HL-60 (cell line): Measurements from ENCODE around the gene SMARCE1.

ENCODE experiments used
- DNase-seq, 2 experiments: peaks; one replicate each; pipeline ENCODE4 v3.0.0-alpha.2; 2010 to 2020; ENCODE audit warnings: low read depth in 1 of 2, low spot score in 1 of 2
- H3K27ac ChIP-seq: fragments of 250-450 bp; sonication (Bioruptor Pico); replicated peaks from 2 replicates; pipeline ENCODE4 v1.5.1; 2020; ENCODE audit warnings: mild to moderate bottlenecking, moderate library complexity
- H3K27me3 ChIP-seq: fragments of 250-450 bp; sonication (Bioruptor Pico); 2 replicates; pipeline ENCODE4 v1.5.1; 2021; ENCODE audit warnings: mild to moderate bottlenecking, moderate library complexity; ENCODE audit not compliant: insufficient read depth, poor library complexity, severe bottlenecking
- H3K4me3 ChIP-seq: replicated peaks from 2 replicates; pipeline ENCODE4 v1.5.1; 2011; ENCODE audit warnings: mild to moderate bottlenecking, control low read depth, low read length; ENCODE audit not compliant: insufficient read depth
- GABPA ChIP-seq: IDR thresholded peaks from 2 replicates; pipeline ENCODE4 v1.6.1; 2012; ENCODE audit warnings: low read depth
- POLR2AphosphoS5 ChIP-seq: IDR thresholded peaks from 2 replicates; pipeline ENCODE4 v1.6.1; 2012; ENCODE audit warnings: low read depth
- SPI1 ChIP-seq: IDR thresholded peaks from 2 replicates; pipeline ENCODE4 v1.6.1; 2012; ENCODE audit warnings: low read depth, mild to moderate bottlenecking, borderline replicate concordance
- TF ChIP-seq, protein P1 (sequence below): IDR thresholded peaks from one replicate; pipeline ENCODE4 v1.5.1; 2011; ENCODE audit warnings: low read length, control low read depth, inconsistent platforms; ENCODE audit not compliant: insufficient read depth
- TF ChIP-seq, protein P2 (sequence below): IDR thresholded peaks from 2 replicates; pipeline ENCODE4 v1.6.1; 2012; ENCODE audit warnings: low read depth; ENCODE audit not compliant: insufficient replicate concordance

The SMARCE1 gene

DNA sequence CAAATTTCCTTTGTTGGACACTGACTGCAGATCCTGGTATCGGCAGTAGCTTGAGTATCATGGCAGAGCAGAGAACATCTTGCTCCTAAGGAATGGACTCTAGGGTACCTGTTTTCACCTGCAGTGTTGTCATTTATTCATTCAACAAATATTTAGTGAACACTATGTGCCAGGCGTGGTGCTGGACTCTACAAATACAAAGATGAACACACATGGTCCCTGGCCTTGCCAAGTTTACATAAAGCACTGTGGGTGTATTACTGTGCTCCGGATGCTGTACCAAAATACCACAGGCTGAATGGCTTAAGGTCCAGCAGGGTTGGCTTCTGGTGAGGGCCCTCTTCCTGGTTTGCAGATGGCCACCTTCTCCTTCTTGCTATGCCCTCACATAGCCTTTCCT lies 68.1 kb downstream of the SMARCE1 start:
- Histone ChIP-seq H3K27me3 (no peaks in the 10 kb centered on the region), H3K27ac (no peak overlapping the region), H3K4me3 (no peak overlapping the region)
- DNase-seq, result no peak
- TF ChIP-seq POLR2AphosphoS5 (no peak), GABPA (no peak), SPI1 (no peak)
- TF ChIP-seq, protein P1, sequence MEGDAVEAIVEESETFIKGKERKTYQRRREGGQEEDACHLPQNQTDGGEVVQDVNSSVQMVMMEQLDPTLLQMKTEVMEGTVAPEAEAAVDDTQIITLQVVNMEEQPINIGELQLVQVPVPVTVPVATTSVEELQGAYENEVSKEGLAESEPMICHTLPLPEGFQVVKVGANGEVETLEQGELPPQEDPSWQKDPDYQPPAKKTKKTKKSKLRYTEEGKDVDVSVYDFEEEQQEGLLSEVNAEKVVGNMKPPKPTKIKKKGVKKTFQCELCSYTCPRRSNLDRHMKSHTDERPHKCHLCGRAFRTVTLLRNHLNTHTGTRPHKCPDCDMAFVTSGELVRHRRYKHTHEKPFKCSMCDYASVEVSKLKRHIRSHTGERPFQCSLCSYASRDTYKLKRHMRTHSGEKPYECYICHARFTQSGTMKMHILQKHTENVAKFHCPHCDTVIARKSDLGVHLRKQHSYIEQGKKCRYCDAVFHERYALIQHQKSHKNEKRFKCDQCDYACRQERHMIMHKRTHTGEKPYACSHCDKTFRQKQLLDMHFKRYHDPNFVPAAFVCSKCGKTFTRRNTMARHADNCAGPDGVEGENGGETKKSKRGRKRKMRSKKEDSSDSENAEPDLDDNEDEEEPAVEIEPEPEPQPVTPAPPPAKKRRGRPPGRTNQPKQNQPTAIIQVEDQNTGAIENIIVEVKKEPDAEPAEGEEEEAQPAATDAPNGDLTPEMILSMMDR, result no peak
- TF ChIP-seq, protein P2, sequence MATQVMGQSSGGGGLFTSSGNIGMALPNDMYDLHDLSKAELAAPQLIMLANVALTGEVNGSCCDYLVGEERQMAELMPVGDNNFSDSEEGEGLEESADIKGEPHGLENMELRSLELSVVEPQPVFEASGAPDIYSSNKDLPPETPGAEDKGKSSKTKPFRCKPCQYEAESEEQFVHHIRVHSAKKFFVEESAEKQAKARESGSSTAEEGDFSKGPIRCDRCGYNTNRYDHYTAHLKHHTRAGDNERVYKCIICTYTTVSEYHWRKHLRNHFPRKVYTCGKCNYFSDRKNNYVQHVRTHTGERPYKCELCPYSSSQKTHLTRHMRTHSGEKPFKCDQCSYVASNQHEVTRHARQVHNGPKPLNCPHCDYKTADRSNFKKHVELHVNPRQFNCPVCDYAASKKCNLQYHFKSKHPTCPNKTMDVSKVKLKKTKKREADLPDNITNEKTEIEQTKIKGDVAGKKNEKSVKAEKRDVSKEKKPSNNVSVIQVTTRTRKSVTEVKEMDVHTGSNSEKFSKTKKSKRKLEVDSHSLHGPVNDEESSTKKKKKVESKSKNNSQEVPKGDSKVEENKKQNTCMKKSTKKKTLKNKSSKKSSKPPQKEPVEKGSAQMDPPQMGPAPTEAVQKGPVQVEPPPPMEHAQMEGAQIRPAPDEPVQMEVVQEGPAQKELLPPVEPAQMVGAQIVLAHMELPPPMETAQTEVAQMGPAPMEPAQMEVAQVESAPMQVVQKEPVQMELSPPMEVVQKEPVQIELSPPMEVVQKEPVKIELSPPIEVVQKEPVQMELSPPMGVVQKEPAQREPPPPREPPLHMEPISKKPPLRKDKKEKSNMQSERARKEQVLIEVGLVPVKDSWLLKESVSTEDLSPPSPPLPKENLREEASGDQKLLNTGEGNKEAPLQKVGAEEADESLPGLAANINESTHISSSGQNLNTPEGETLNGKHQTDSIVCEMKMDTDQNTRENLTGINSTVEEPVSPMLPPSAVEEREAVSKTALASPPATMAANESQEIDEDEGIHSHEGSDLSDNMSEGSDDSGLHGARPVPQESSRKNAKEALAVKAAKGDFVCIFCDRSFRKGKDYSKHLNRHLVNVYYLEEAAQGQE, result no peak

DNA sequence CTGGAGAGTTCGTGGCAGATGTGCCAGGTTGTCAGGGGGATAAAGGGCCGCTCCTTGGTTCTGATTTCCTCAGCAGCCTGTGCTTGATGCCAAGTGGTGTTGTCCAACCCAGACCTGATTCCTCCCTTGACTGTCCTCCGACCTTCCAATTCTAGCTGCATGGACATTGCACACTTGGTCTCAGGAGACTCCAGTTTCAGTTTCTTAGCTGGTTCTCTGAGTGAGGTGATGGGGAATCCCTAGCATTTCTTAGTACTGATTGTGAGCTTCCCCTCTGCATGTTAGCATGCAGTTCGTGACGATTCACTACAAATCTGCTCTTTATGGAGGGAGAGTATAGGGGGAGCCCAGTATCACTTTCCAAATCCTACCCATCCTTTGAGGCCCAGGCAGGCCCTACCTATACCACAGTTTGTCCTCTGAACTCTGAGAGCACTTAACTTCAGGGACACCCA lies 70.0 kb downstream of the SMARCE1 start:
- Histone ChIP-seq H3K27ac (no peak overlapping the region), H3K27me3 (no peaks in the 10 kb centered on the region), H3K4me3 (no peak overlapping the region)
- TF ChIP-seq SPI1 (no peak), POLR2AphosphoS5 (no peak), GABPA (no peak)
- TF ChIP-seq, protein P1, result no peak
- TF ChIP-seq, protein P2, result no peak
- no peak for DNase-seq

DNA sequence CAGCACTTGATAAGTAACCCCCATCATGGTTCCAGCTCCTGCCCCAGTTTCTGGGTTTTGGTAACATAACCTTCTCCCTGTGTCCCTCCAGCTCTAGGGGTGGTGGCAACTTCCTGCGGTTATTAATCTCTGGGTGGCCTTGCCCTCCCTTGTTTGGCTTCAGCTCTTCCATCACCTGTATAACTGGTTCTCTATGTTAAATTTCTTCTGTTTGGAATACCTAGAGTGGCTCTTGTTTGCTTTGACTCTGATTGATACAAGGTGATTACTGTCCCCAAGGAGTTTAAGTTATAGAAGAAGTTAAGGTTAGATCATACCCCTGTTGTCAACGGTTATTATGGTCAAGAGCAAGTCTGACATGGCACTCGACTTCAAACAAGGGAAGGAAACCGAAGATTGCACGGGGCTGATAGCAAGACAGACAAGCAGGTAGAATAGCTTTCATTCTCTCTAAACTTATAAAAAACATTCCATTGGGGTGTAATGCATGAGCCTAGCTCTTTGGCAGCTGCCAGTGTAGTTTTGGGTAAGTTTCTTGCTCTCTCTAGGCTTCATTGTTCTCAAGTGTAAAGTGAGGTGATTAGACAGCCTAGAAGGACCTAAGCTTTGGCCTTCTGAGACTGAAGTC lies 71.4 kb downstream of the SMARCE1 start:
- DNase-seq, result no peak
- TF ChIP-seq SPI1 (no peak), GABPA (no peak), POLR2AphosphoS5 (no peak)
- TF ChIP-seq, protein P1, result no peak
- TF ChIP-seq, protein P2, result no peak
- no peaks in the 10 kb centered on the region for H3K27me3 ChIP-seq
- no peak overlapping the region for H3K27ac ChIP-seq
- H3K4me3 ChIP-seq, result no peak overlapping the region
